Germinal center (tissue), 1 donor: ENCODE data around the gene F11.
"Not testable (repeated sequence)": the region's sequence is repeated elsewhere in the genome, so short reads cannot be mapped to it uniquely, and the experiment has no call there.

Experiments used
- DNase-seq: peaks from one replicate; pipeline ENCODE4 v3.0.0; 2012; ENCODE audit warnings: mixed read lengths, low spot score

Gene F11

DNA sequence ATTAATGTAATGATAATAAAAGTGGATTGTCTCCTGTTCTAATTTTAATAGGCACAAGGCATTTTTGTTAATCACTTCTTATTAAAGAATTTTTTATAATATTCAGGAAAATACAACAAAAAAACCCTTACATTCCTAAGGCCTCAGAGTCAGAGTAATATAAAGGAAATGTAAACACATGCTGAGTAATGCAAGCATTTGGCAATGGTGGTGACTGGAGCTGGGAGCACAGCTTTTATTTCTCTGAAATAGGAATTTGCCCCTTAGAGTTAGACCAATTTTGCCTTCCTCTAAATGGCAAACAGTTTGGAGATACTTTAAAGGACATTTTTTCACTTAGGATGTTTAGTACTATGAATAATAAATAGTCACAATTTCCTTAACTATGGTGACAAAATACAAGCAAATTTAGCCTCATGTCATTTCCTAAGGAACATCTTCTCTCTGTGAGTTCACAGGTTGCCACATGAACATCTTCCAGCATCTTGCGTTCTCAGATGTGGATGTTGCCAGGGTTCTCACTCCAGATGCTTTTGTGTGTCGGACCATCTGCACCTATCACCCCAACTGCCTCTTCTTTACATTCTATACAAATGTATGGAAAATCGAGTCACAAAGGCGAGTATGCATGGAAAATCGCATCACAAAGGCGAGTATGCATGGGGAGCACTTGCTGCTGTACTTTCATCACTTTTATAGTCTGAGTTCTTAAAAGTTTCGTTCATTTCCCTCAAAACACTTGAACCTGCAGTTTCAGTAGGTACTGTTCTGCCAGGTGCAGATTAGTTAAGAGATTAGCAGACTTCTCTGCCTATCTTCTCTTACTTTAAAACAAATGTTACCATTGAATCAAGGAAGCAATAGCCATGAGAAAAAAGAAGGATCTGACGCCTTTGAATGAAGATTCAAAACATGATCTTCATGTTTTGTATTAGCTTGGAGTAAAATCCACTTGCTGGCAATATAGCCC, 15.9 kb upstream of the F11 start:
- no peak for DNase-seq

DNA sequence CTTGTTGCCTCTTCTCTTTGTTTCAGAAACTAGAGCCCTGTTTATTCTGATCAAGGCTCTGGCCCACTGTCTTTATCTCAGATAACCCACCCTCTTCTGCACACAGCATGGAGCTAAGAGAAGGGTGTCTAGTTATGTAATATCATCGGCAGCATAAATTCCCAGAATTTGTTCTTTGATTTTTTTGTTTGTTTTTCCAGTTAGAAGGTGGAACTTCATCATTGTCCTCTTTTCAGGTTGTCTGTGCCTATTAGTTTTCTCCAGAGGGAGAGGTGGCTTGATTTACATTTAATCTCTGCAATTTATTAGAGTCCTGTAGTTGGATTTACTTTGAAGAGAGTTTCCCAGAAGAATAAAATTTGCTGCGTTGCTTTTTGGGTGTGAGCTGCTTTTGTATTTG, 15.2 kb upstream of the F11 start:
- DNase-seq, result no peak

DNA sequence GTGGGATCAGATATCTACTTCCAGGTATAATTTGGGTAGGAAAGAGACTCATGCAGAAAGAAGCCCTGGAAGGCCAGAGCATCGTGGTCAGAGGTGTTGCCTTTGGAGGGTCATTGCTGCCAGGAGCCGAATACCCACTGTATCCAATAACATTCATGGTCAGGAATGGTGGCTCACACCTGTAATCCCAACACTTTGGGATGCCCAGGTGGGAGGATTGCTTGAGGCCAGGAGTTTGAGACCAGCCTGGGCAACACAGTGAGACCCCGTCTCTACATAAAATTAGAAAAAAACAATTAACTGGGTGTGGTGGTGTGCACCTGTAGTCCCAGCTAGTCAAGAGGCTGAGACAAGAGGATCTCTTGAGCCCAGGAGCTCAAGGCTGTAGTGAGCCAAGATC, 10.9 kb upstream of the F11 start:
- no peak for DNase-seq

DNA sequence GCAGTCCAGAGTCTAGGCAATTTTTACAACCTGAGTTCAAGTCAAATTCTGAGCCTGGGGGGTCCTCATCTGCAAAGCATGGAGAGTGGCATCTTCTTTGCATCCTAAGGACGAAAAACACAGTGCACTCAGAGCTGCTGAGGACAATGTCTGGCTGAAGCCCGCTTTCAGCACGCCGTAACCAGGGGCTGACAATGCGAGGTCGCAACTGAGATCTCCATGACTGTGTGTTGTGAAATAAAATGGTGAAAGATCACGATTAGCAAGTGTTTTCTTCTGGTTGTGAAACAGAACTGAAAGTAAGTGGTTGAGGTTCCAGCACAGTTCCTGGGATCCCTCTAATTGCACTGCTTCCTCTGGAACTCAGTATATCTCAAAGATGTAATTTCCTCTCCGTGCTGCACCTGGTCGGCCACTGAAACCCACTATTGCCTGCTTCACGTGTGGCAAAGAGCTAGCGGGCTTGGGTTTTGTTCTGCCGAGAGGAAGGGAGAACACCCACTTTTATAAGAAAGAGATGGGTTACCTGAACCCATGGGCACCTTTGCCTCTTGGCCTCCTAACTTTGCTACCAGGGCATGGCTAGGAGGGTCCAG, 7.7 kb upstream of the F11 start:
- no peak for DNase-seq

DNA sequence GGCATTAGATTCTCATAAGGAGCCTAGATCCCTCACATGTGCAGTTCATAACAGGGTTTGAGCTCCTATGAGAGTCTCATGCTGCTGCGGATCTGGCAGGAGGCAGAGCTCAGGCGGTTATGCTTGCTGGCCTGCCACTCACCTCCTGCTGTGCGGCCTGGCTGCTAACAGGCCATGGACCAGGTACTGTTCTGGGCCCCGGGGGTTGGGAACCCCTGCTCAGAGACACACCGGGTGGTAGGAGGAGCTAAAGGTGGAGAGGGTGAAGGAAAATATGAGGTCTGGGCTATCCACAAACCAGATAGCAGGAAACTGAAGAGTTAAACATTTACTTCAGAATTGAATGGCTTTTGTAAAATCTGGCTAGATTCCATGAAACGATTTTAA, 5.9 kb upstream of the F11 start:
- DNase-seq, result no peak

DNA sequence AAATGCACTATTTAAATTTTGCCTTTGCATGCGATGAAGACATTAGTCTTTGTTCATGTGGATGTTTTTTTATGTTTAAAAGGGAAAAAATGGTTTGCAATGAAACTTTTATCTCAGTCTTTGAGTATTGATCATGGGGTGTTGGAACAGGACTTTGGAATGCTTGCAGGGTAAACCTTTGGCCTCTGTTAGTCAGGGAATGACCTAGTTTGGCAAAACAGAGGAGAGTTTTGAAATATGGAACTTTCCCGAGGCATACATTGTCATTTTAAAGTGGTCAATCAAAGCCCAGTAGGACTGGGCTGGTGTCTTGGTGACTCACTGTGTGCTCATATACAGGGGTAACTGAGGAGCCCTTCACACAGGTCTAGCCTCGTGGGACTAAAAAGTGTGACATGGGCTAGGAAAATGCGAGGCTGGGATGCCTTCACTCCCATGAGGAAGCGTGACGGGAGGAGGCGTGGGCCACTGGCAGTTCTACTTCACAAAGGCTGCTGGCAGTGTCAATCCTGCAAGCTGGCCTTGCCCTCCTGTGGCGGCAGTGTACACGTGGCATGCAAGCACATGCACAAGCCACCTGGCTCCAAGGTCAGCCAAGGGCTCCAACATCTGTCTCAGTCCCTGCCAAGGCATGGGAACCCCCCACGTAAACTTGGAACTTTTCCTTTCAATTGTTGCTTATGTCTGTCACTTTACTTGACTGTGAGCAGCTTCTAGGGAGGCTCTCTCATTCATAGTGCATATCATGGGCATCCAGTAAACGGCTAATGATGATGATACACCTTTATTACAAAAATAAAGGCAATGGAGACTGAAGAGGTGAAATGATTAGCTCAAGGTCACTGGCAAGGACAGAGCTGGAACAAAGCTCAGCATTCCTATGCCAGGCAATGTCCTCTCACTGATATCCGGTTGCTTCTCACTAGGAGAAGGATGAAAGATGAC, 5.2 kb upstream of the F11 start:
- no peak for DNase-seq

DNA sequence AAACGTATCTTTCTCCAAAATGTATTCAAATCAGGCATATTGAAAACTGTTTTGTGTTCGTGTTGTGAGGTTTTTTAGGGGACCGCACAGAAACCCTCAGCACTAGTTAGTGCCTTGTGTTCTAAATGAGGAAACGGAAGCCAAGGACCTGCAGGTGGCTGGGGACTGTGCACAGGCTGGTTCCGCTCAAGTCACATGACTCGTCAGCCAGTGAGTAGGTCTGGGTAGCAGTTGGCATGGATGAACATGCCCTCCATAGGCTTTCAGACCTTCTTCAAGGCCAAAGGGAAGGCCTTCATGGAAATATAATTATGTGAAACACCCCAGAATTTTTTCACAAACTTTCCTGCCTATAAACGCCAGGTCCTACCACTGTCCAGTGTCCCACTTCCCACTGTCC, 1.3 kb upstream of the F11 start:
- DNase-seq, result no peak

DNA sequence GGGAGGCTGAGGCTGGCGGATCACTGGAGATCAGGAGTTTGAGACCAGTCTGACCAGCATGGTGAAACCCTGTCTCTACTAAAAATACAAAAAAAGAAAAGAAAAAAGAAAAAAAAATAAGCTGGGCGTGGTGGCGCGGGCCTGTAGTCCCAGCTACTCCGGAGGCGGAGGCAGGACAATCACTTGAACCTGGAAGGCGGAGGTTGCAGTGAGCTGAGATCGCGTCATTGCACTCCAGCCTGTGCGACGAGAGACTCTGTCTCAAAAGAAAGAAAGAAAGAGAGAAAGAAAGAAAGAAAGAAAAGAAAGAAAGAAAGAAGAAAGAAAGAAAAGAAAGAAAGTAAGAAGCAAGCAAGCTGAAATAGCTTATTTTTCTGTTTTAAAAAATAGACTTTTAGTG, 739 bp upstream of the F11 start:
- not testable (repeated sequence) for DNase-seq

DNA sequence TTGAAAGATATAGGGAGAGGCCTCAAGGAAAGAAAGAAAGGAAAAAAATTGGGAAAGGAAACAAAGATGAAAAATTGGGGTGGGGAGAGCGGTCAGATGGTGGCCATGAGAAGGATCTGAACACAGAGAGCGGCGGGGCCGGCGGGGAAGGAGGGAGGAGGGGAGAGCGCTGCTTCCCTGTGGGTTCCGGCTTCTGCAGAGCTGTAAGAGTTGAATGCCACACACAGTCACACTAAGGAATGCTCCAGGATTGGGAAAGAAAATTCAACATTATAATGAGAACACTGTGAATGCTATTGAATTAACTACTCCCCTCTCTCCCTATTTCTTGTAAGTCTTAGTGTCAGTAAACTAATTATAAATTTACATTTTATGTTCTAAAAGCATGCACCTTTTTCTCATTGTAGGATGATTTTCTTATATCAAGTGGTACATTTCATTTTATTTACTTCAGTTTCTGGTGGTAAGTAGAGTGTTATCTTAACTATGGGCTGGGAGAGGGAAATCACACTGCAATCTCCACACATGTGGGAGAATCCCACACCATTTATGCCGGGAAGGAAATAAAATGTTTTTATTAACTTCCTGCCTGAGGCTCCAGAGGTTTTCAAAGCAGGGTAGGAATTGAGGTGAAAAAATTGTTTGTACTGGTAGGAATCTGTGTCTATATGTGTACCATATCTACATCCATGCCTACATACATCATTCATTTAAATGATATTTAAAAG, 904 bp downstream of the F11 start:
- DNase-seq, result no peak

DNA sequence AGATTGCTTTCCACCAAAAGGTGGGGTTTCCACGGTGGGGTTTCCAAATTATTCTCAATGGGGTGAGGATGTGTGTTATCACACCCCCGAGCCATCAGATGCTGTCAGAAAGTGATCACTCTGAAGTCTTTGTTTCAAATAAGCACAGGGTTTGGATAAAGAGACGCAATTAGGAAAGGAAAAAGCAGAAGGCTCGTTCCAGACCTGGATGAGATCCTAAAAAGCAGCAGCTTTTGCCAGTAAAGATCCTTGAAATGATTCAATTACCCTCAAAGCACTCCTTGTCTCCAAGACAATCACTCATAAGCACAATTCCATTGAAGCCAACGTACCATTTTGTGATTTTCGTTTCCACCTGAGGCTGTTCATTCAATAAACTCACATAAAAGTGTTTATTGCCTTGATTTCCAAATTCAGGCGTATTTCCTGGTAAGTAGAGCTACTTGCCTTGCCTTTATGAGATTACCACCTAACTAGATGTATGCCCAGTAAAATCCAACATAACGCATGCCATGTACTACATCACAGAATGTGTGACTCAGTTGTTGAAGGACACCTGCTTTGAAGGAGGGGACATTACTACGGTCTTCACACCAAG, 5.2 kb downstream of the F11 start:
- DNase-seq, result no peak

DNA sequence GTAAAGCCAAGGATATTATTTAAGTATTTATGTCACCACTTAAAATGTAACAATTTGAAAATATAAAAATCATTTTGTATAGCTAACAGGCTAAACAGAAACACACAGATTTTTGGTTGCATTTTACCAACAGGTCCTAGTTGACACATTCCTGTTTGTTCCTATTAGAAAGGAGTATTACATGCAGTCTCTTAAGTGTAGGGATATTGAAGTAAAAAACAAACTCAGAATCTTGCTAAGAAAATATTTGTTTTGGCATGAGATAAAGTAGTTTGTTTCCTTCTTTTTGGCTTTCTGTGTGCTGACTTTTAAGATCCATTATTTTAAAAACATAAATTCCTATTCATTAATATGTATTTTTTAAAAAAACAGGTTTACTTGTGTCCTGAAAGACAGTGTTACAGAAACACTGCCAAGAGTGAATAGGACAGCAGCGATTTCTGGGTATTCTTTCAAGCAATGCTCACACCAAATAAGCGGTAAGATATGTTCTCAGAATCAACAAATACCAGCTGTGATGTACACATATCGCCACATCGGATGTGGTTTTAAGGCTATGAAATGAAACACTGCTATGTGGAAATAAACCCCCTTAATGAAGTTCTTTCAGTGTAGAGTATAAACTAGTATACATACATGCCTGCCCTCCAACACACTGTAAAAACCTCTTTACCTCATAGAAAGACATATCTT, 6.9 kb downstream of the F11 start:
- DNase-seq, result no peak

DNA sequence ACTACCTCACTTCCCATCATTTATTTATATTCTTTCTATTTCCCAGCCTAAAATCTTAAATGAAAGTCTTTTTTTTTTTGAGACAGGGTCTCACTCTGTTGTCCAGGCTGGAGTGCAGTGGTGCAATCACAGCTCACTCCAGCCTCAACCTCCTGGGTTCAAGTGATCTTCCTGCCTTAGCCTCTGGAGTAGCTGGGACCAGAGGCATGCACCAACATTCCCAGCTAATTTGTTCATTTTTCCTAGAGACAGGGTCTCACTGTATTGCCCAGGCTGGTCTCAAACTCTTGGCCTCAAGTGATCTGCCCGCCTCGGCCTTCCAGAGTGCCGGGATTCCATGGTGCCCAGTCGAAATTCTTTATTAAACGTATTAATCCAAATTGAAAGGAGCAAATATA, 7.4 kb downstream of the F11 start:
- not testable (repeated sequence) for DNase-seq

DNA sequence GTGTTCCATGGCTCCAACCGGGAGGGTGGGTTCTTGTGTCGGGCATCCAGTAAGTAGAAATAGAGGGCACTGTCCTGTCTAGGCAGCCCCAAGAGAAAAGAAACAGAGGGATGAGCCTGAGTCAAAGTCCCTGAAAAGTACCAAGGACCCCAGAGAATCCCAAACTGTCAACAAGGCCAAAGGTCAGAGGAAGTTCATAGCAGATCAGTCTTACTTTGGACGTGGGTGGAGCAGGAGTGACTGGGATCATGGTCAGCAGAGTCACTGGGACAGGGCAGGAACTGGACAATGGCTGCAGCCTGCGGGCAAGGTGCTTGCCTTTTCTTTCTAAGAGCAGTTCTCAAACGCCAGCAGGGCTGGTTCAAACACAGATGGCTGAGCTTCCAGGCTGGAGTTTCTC, 17.3 kb downstream of the F11 start:
- DNase-seq, result no peak

DNA sequence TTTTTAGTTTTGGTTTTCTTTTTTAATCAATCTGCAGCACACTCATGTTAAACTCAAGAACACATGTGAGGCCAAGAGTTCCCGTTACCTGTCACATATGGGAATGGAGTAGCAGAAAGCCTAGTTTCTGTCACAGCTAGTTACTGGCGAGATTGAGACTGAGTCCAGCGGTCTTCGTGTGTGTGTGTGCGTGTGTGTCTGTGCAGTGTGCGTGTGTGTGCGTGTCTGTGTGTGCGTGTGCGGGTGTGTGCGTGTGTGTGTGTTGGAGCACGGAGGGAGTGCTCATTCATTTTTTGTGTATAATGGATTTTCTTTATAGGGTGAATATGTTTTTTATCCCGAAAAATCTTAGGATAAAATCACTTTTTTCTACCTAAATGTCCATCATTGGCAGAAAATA, 19.2 kb downstream of the F11 start:
- DNase-seq, result no peak

DNA sequence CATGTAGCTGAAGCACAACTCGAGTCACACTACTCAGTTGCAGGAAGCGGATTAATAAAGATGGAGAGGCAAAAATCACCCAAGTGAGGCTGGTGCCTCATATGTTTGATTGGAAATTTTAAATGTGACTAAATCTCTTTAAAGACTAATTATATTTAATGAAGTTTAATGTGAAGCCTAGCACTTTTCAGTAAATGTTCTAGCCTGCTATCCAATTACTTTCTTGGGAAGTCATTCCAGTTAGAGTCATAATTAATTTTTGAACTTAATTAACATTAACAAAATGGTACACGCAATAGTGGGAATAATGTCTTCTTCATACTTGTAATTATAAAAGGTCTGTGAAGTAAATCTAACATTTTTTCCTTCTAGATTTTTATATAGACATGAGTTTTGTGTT, 20.6 kb downstream of the F11 start:
- DNase-seq, result no peak

DNA sequence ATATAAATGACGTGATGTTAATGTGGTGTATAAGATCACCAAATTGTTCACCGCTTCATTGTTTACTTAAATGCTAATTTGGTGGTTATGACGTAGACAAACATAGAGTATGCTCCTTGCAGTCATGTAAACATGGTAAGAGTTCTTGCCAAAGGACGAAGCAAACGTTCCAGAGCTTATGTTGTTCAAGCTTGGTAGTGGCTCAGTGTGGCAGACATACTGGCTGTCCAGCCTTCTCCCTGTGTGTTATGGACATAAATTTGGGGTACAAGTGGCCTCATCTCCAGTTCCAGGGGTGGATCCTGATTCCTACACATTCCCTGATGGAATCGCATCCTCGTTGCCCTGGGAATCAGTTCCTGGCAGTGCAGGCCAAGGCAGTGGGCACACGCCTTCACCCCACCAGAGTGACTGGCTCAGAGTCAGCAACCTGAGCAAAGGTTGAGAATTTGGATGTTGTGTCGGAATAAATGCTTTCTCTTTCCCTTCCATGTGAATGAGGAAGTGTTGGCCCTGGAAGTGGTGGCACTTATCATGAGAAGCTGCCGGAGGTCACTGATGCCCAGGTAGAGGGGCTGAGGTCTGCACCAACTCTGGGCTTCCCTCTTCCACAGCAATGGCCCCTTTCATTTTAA, 25.4 kb downstream of the F11 start:
- DNase-seq, result no peak

DNA sequence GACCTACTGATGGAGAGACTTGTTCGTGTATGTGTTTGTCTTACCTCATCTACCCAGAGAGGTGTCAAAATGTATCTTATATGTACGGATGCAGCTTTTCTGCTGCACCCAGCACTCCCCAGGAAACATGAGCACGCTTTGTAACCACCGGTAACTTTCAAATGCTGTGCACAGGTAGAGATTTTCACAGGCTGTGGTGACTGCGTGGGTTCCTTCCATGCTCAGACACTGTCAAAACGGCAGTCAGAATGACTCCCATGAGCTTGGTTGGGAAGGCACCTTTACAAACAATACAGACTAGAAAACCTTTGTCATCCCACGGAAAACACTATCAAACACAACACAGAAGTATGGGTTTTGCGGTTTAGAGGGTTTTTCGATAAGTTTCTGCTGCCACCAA, 28.2 kb downstream of the F11 start:
- no peak for DNase-seq

DNA sequence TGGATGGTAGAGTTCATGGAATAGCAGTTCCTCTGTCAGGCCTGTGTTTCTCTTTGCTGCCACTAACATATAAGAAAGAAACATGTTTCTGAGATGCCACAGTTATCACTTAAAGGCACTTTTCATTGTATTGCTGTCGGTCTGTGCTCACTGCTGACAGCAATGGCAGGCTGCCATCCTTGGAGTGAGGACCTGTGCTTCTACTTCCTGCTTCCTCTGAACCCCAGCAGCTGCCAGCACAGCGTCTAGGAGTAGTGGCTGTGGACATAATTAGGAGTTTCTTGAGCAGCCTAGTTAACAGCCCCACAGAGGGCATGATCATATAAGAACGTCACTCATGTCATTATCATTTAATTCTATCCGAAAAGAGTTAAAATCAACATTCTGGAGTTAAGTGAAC, 30.5 kb downstream of the F11 start:
- no peak for DNase-seq

DNA sequence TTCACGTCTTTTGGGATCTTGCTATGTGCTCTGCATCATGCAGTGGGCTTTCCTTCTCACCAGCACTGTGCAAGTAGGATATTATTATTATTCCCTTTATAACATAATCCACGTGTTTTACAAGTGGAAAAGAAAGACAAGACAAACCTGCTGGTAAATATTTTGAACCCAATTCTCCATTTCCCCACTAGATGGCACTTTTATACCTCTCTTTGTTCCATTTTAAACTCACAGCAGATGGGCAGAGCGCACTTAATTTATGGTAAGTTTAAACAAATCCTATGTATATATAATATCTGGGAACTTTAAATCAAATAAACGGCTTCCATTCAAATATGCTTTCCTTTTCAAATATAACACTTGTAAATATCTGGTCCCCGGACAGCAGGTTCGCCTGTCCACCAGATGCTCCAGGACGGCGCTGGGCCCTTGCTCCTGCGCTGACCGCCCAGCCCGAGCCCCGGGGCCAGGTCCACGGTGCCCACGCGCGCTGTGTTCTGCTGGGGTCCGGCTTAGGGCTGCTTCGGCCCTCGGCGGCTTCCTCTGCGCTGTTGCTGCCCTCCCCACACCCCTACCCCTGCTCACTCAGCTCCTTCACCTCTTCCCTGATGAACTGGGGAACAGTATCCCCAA, 31.1 kb downstream of the F11 start:
- peak; percentile 23 for DNase-seq
